ENCODE data around the gene KIR2DL1.
"Not testable (repeated sequence)": the region's sequence is repeated elsewhere in the genome, so short reads cannot be mapped to it uniquely, and the experiment has no call there.

The KIR2DL1 gene

GRCh38 chr19:54769646-54770045 is at the start of gene KIR2DL1:
TSS of gene KIR2DL1 (plus strand) at chr19:54769793. CDS start at chr19:54769851, 58 bp downstream.
- not testable (repeated sequence) for DNase-seq (ENCODE audit: low read depth)

- DNase-seq (ENCODE audit: low read depth): no peak
Observed at GRCh38 chr19:54724142-54724541, 45.5 kb upstream of the KIR2DL1 start, which contains the start of gene KIR3DL3. TSS of gene KIR3DL3 (plus strand) at chr19:54724442. CDS start at chr19:54724497, 55 bp downstream.

- no peak for DNase-seq (ENCODE audit: low read depth)
Observed at GRCh38 chr19:54724644-54725043, 44.9 kb upstream of the KIR2DL1 start.

- no peak for DNase-seq (ENCODE audit: low read depth)
Observed at GRCh38 chr19:54725321-54725720, 44.3 kb upstream of the KIR2DL1 start.

- DNase-seq (ENCODE audit: low read depth): no peak
Observed at GRCh38 chr19:54727562-54727961, 42.0 kb upstream of the KIR2DL1 start.

GRCh38 chr19:54728167-54728566 is 41.4 kb upstream of the KIR2DL1 start:
- DNase-seq (ENCODE audit: low read depth): no peak

GRCh38 chr19:54729416-54730188 is 40.0 kb upstream of the KIR2DL1 start:
- DNase-seq (ENCODE audit: low read depth): no peak

- DNase-seq (ENCODE audit: low read depth): no peak
Observed at GRCh38 chr19:54731191-54731590, 38.4 kb upstream of the KIR2DL1 start.

- DNase-seq (ENCODE audit: low read depth): not testable (repeated sequence)
Observed at GRCh38 chr19:54738306-54738705, 31.3 kb upstream of the KIR2DL1 start, which contains the start of gene KIR2DL3. TSS of gene KIR2DL3 (plus strand) at chr19:54738513. CDS start at chr19:54738546, 33 bp downstream.

- DNase-seq (ENCODE audit: low read depth): no peak
Observed at GRCh38 chr19:54738715-54739114, 30.9 kb upstream of the KIR2DL1 start.

- no peak for DNase-seq (ENCODE audit: low read depth)
Observed at GRCh38 chr19:54739587-54740497, 29.8 kb upstream of the KIR2DL1 start.

- DNase-seq (ENCODE audit: low read depth): not testable (repeated sequence)
Observed at GRCh38 chr19:54741950-54742349, 27.6 kb upstream of the KIR2DL1 start.

- not testable (repeated sequence) for DNase-seq (ENCODE audit: low read depth)
Observed at GRCh38 chr19:54744080-54744479, 25.5 kb upstream of the KIR2DL1 start.

GRCh38 chr19:54747614-54748322 is 21.8 kb upstream of the KIR2DL1 start:
- not testable (repeated sequence) for DNase-seq (ENCODE audit: low read depth)

- not testable (repeated sequence) for DNase-seq (ENCODE audit: low read depth)
Observed at GRCh38 chr19:54750276-54750675, 19.3 kb upstream of the KIR2DL1 start.

GRCh38 chr19:54756204-54757110 is 13.1 kb upstream of the KIR2DL1 start:
- DNase-seq (ENCODE audit: low read depth): not testable (repeated sequence)

GRCh38 chr19:54758577-54758976 is 11.0 kb upstream of the KIR2DL1 start:
- DNase-seq (ENCODE audit: low read depth): not testable (repeated sequence)

- DNase-seq (ENCODE audit: low read depth): not testable (repeated sequence)
Observed at GRCh38 chr19:54764219-54764618, 5.4 kb upstream of the KIR2DL1 start.

GRCh38 chr19:54766464-54766863 is 3.1 kb upstream of the KIR2DL1 start:
- not testable (repeated sequence) for DNase-seq (ENCODE audit: low read depth)

GRCh38 chr19:54770511-54770910 is 918 bp downstream of the KIR2DL1 start:
- DNase-seq (ENCODE audit: low read depth): not testable (repeated sequence)
